NB4 (cell line): ENCODE data around the gene MCM3AP.
"Not testable (repeated sequence)": the region's sequence is repeated elsewhere in the genome, so short reads cannot be mapped to it uniquely, and the experiment has no call there.

Source experiments
- DNase-seq: peaks from one replicate; pipeline ENCODE4 v3.0.0; 2010; ENCODE audit warnings: low read depth
- H3K4me3 ChIP-seq: one replicate; pipeline ENCODE4 v1.5.1; 2011; ENCODE audit warnings: mild to moderate bottlenecking, low read depth, low read length, moderate library complexity
- MYC ChIP-seq: IDR thresholded peaks from 2 replicates; pipeline ENCODE4 v1.6.1; 2011; ENCODE audit warnings: low read depth, low read length
- POLR2A ChIP-seq: IDR thresholded peaks from 2 replicates; pipeline ENCODE4 v1.6.1; 2011; ENCODE audit warnings: mild to moderate bottlenecking; ENCODE audit not compliant: insufficient read length; ENCODE audit errors: extremely low read depth
- TF ChIP-seq, protein P1 (sequence below): IDR thresholded peaks from 2 replicates; pipeline ENCODE4 v1.6.1; 2011; ENCODE audit warnings: low read depth, low read length
- TF ChIP-seq, protein P2 (sequence below): IDR thresholded peaks from one replicate; pipeline ENCODE4 v1.5.1; 2012; ENCODE audit warnings: low read depth, low read length

MCM3AP gene

DNA sequence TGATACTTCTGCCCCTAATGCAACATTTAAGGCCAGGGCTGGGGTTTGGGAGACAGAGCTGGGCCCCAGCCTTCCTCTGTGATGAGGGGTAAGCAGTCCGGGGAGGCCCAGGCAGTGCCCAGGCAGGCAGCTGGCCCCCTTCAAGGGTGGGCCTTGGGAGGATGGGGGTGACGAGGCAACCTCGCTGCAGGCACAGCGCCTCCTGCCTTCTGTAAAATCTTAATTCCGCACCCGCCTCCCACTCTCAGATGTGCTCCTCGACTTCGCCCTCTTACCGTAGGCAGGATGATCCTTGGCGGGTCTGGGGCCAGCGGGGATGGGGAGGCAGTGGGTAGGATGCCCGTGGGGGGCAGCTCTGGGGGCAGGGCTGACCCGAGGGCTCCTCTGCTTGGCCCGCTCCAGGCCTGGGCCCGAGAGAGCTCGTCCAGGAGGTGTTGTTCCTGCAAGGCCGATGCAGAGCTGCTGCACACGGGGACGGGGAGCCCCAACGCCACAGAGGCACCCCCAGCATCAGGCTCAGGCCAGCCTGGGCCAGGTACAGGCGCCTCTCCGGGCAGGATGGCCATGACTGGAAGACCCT lies 29.1 kb upstream of the MCM3AP start:
- TF ChIP-seq, protein P1, sequence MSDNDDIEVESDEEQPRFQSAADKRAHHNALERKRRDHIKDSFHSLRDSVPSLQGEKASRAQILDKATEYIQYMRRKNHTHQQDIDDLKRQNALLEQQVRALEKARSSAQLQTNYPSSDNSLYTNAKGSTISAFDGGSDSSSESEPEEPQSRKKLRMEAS, result no peak
- TF ChIP-seq POLR2A, result no peak
- no peak for TF ChIP-seq MYC
- TF ChIP-seq, protein P2, sequence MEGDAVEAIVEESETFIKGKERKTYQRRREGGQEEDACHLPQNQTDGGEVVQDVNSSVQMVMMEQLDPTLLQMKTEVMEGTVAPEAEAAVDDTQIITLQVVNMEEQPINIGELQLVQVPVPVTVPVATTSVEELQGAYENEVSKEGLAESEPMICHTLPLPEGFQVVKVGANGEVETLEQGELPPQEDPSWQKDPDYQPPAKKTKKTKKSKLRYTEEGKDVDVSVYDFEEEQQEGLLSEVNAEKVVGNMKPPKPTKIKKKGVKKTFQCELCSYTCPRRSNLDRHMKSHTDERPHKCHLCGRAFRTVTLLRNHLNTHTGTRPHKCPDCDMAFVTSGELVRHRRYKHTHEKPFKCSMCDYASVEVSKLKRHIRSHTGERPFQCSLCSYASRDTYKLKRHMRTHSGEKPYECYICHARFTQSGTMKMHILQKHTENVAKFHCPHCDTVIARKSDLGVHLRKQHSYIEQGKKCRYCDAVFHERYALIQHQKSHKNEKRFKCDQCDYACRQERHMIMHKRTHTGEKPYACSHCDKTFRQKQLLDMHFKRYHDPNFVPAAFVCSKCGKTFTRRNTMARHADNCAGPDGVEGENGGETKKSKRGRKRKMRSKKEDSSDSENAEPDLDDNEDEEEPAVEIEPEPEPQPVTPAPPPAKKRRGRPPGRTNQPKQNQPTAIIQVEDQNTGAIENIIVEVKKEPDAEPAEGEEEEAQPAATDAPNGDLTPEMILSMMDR, result no peak
- no peak for DNase-seq
- H3K4me3 ChIP-seq, result no peak overlapping the region

DNA sequence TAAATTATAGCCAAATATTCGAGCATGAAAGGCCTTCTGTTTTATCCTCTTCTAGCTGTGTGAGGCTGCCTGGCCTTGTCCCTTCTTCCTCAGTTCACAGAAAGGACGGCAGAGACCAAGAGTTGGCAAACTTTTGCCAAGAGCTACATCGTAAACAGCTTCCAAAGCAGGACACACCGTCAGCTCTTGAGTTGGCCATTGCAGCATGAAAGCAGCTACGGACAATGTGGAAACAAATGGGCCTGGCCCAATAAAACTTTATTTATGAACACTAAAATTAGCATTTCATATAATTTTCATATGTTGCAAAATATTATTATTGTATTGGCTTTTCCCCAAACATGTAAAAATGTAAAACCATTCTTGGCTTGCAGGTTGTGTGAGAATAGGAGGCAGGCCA lies 27.5 kb upstream of the MCM3AP start:
- TF ChIP-seq, protein P2, result no peak
- TF ChIP-seq MYC (no peak), POLR2A (no peak)
- TF ChIP-seq, protein P1, result no peak
- DNase-seq, result no peak
- no peak overlapping the region for H3K4me3 ChIP-seq

DNA sequence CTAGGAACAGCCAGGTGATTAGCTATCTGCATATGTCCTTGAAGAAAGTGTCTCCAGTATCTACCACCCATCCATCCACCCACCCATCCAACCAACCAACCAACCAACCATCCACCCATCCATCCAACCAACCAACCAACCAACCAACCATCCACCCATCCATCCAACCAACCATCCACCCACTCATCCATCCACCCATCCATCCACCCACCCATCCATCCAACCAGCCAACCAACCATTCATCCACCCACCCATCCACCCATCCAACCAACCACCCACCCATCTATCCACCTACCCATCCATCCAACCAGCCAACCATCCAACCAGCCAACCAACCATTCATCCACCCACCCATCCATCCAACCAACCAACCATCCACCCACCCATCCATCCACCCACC lies 26.2 kb upstream of the MCM3AP start:
- no peak for DNase-seq
- TF ChIP-seq, protein P2, result no peak
- TF ChIP-seq, protein P1, result no peak
- TF ChIP-seq POLR2A, result no peak
- no peak for TF ChIP-seq MYC
- no peak overlapping the region for H3K4me3 ChIP-seq

DNA sequence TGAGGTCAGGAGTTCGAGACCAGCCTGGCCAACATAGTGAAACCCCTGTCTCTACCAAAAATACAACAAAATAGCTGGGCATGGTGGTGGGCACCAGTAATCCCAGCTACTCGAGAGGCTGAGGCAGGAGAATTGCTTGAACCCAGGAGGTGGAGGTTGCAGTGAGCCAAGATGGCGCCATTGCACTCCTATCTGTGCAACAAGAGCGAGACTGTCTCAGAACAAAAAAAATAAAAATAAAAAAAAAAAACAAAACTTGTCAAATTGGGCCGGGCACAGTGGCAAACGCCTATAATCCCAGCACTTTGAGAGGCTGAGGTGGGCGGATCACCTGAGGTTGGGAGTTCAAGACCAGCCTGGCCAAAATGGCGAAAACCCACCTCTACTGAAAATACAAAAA lies 24.8 kb upstream of the MCM3AP start:
- DNase-seq, H3K4me3 ChIP-seq: not testable (repeated sequence)

DNA sequence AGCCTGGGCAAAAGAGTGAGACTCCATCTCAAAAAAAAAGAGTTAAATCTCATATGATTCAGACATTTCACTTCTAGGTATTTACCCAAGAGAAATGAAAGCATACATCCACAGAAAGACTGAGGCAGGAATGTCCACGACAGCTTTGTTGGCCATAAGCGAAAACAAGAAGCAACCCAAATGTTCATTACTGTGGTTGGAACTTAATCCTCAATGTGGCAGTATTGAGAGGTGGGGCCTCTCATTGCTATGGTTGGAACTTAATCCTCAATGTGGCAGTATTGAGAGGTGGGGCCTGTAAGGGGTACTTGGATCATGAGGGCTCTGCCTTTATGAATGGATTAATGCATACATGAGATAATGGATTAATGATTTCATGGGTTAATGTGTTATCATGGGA lies 23.0 kb upstream of the MCM3AP start:
- no peak for DNase-seq
- no peak overlapping the region for H3K4me3 ChIP-seq
- TF ChIP-seq, protein P1, result no peak
- no peak for TF ChIP-seq POLR2A
- TF ChIP-seq, protein P2, result no peak
- TF ChIP-seq MYC, result no peak

DNA sequence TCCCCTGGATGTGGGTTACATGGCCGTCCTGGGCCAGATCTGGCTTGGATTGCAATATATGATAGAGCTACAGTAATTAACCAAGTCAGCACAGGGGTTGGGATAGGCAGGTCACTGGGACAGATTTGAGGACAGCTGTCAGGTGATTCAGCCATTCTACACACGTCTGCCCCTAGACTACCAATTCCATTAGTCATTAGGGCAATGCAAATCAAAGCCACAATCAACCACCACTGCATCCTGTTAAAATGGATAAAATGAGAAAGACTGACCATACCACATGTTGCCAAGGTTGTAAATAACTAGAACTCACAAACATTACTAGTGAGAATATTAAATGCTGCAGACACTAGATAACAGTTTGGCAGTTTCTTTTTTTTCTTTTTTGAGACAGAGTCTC lies 22.2 kb upstream of the MCM3AP start:
- H3K4me3 ChIP-seq, result no peak overlapping the region
- TF ChIP-seq POLR2A (no peak), MYC (no peak)
- TF ChIP-seq, protein P2, result no peak
- TF ChIP-seq, protein P1, result no peak
- DNase-seq, result no peak
